A549 (cell line): Measurements from ENCODE around the gene TMEM143.

Source experiments
- CTCF ChIP-seq: fragments of >200 bp; sonication (Bioruptor Twin); formaldehyde crosslinking; IDR thresholded peaks from 3 replicates; pipeline ENCODE4 v1.5.1; 2016
- HMGXB4 ChIP-seq: fragments of 250-450 bp; sonication (Bioruptor Pico); IDR thresholded peaks from 2 replicates; pipeline ENCODE4 v1.5.0; 2021; ENCODE audit warnings: mild to moderate bottlenecking, moderate library complexity, borderline replicate concordance
- JUN ChIP-seq, 2 experiments: fragments of >200 bp; sonication (Bioruptor Twin); formaldehyde crosslinking; IDR thresholded peaks; 2 replicates in 1 of 2; 3 replicates in 1 of 2; pipeline ENCODE4 v1.6.1; 2016 to 2017
- MAZ ChIP-seq: fragments of 150-350 bp; IDR thresholded peaks from 2 replicates; pipeline ENCODE4 v1.6.1; 2014; ENCODE audit warnings: antibody characterized with exemption, low read depth, low read length, borderline replicate concordance
- POLR2A ChIP-seq: IDR thresholded peaks from 2 replicates; pipeline ENCODE4 v1.6.1; 2012; ENCODE audit warnings: mild to moderate bottlenecking, low read length

GRCh38 chr19:48372904-48373303, 9.2 kb upstream of the TMEM143 start:
- TF ChIP-seq CTCF, result no peak
- no peak for TF ChIP-seq MAZ
- TF ChIP-seq POLR2A, result no peak
- TF ChIP-seq HMGXB4 (CRISPR knock-in tag), result no peak
- TF ChIP-seq JUN (IDR thresholded peaks at IDR 0.05), result no peak
